OCI-LY7 (cell line): ENCODE data around the gene AATF. TPM values are rescaled to one million over a fixed set of nuclear protein-coding genes. Genes with fewer than 3 reads are reported as not detected.

Experiments used
- BruUV-seq: library from RNA; stranded (reverse); fragments of 400-500 nt; replicated peaks from 2 replicates; lab custom pipeline; 2021; lab: Mats Ljungman, UMichigan
- CTCF ChIA-PET: fragments of 300-600 bp; sonication (Branson Sonifier 250); formaldehyde crosslinking; loops from one replicate; lab custom pipeline; 2022; ENCODE audit warnings: antibody characterized with exemption; ENCODE audit not compliant: unreplicated experiment; lab: Charles Lee
- POLR2A ChIA-PET: fragments of 300-600 bp; sonication (Branson Sonifier 250); formaldehyde crosslinking; loops from one replicate; lab custom pipeline; 2022; ENCODE audit warnings: antibody characterized with exemption; lab: Charles Lee
- DNase-seq: peaks from one replicate; pipeline ENCODE4 v3.0.0-alpha.2; 2015; ENCODE audit warnings: low spot score
- H2AFZ ChIP-seq: fragments of 200-600 bp; sonication (generic), shearing (Covaris generic); 2 replicates; pipeline ENCODE4 v1.6.1; 2014; ENCODE audit warnings: mild to moderate bottlenecking, antibody characterized with exemption, low read length, moderate library complexity
- H3K27ac ChIP-seq: fragments of 200-600 bp; sonication (generic); 2 replicates; pipeline ENCODE4 v1.5.1; 2014; ENCODE audit warnings: mixed run types, low read depth, mild to moderate bottlenecking, moderate library complexity, low read length, inconsistent platforms; ENCODE audit not compliant: poor library complexity, severe bottlenecking
- H3K36me3 ChIP-seq: fragments of 200-600 bp; sonication (generic); 2 replicates; pipeline ENCODE4 v1.6.1; 2014; ENCODE audit warnings: mild to moderate bottlenecking, antibody characterized with exemption, low read length, moderate library complexity, mixed read lengths; ENCODE audit not compliant: insufficient read depth
- H3K4me1 ChIP-seq: fragments of 200-600 bp; sonication (generic); 2 replicates; pipeline ENCODE4 v1.5.1; 2014; ENCODE audit warnings: mild to moderate bottlenecking, low read length; ENCODE audit not compliant: insufficient read depth, poor library complexity, severe bottlenecking
- H3K4me2 ChIP-seq: fragments of 200-600 bp; sonication (generic); 2 replicates; pipeline ENCODE4 v1.6.1; 2014; ENCODE audit warnings: mild to moderate bottlenecking, low read length
- H3K4me3 ChIP-seq: fragments of 200-600 bp; sonication (generic); 2 replicates; pipeline ENCODE4 v1.5.1; 2014; ENCODE audit warnings: mild to moderate bottlenecking, low read depth, low read length; ENCODE audit not compliant: poor library complexity, severe bottlenecking
- H3K79me2 ChIP-seq: fragments of 200-600 bp; sonication (generic); 2 replicates; pipeline ENCODE4 v1.6.1; 2016; ENCODE audit warnings: low read depth, mild to moderate bottlenecking, low read length, moderate library complexity, mixed read lengths; ENCODE audit not compliant: insufficient read depth
- H3K9me2 ChIP-seq: fragments of 200-600 bp; sonication (generic); 2 replicates; pipeline ENCODE4 v1.6.1; 2016; ENCODE audit warnings: mild to moderate bottlenecking, low read length, mixed read lengths; ENCODE audit not compliant: insufficient read depth
- H3K9me3 ChIP-seq: fragments of 200-600 bp; sonication (generic); 2 replicates; pipeline ENCODE4 v1.6.1; 2014; ENCODE audit warnings: mild to moderate bottlenecking, mixed run types, low read length, mixed read lengths
- H4K20me1 ChIP-seq: fragments of 200-600 bp; sonication (generic); 2 replicates; pipeline ENCODE4 v1.6.1; 2014; ENCODE audit warnings: mild to moderate bottlenecking, antibody characterized with exemption, low read length, moderate library complexity, mixed read lengths; ENCODE audit not compliant: insufficient read depth
- CTCF ChIP-seq: fragments of 200-600 bp; sonication (generic); conservative IDR thresholded peaks from 2 replicates; pipeline ENCODE4 v1.5.1; 2014; ENCODE audit warnings: mild to moderate bottlenecking, antibody characterized with exemption, low read length, moderate library complexity, mixed read lengths
- EZH2phosphoT487 ChIP-seq: fragments of 200-600 bp; sonication (generic); IDR thresholded peaks from 2 replicates; pipeline ENCODE4 v1.6.1; 2018; ENCODE audit warnings: low read depth, borderline replicate concordance, mild to moderate bottlenecking, mixed run types, antibody characterized with exemption, low read length, moderate library complexity, mixed read lengths
- intact Hi-C: fragments of 100-400 bp; cut with micrococcal nuclease; formaldehyde crosslinking; loops from one replicate; pipeline ENCODE4 v1.10.0; 2022; ENCODE audit not compliant: unreplicated experiment
- microRNA-seq: library from miRNA; unstranded; fragments of <30 nt; microRNA quantifications from one replicate; pipeline ENCODE4 v1.2.0, GENCODE V29; 2022; ENCODE audit warnings: borderline replicate concordance
- small RNA-seq: library from RNA; depleted of rRNA; stranded (forward); fragments of <200 nt; gene quantifications from one replicate; pipeline ENCODE3, GENCODE V24; 2014
- total RNA-seq, 2 experiments: library from RNA; depleted of rRNA in 1 of 2; stranded (reverse); fragments of >200 nt in 1 of 2; shearing (Covaris generic) in 1 of 2; gene quantifications; 2 replicates each; pipeline ENCODE4 v1.2.3, GENCODE V29; 2014 to 2022

Gene AATF
- total RNA-seq, 2 experiments from 2014 or later = 83.5 to 94.3 TPM

- H3K4me2 ChIP-seq = no peak overlapping the region
- no peaks in the 10 kb centered on the region for H3K9me3 ChIP-seq
- intact Hi-C loops = no loop called here
- POLR2A ChIA-PET = no interaction called here
- H3K9me2 ChIP-seq = no peaks in the 10 kb centered on the region
- CTCF ChIA-PET = no interaction called here
- H3K27ac ChIP-seq = no peak overlapping the region
- H3K4me1 ChIP-seq = no peaks in the 10 kb centered on the region
- TF ChIP-seq CTCF (no peak), EZH2phosphoT487 (no peak)
- peaks cover 69% of the 10 kb centered on the region; the same call in 1 of the 2 replicates for H3K36me3 ChIP-seq
- H2AFZ ChIP-seq = no peak overlapping the region
- no peaks in the 10 kb centered on the region for H4K20me1 ChIP-seq
- BruUV-seq = no TSS peak
- no peak for DNase-seq
- no peak overlapping the region for H3K4me3 ChIP-seq
- no peaks in the 10 kb centered on the region for H3K79me2 ChIP-seq
Observed at GRCh38 chr17:37106049-37106448, 157.3 kb downstream of the AATF start.

Small RNA genes within 50 kb of the gene (microRNA-seq; reads per million reads assigned to microRNA genes)
- not detected for gene MIR2909

Small RNA genes within 50 kb of the gene (small RNA-seq; reads per million reads assigned to genes)
- not detected for gene AC243773.2
- not detected for gene MIR2909

Other genes with a start within 250 kb of the AATF start
- not detected in 2 replicates for gene LHX1, start 11.5 kb upstream of the AATF start, total RNA-seq (2014; rRNA removed; shearing (Covaris generic))
- not detected in 2 replicates for gene LHX1, start 11.5 kb upstream of the AATF start, total RNA-seq (2022)